RWPE2 (cell line): Measurements from ENCODE around the gene NABP2.

Experiments used
- ATAC-seq: fragments of 200-7000 bp; cut with Tn5 transposase; 3 replicates; pipeline ENCODE4 v1.9.1; 2021; ENCODE audit warnings: low read depth
- DNase-seq: peaks from one replicate; pipeline ENCODE4 v3.0.0-alpha.2; 2020; ENCODE audit warnings: low spot score
- H3K27ac ChIP-seq: fragments of 450-650 bp; 2 replicates; pipeline ENCODE4 v1.5.1; 2017; ENCODE audit warnings: mild to moderate bottlenecking; ENCODE audit not compliant: poor library complexity, severe bottlenecking
- H3K27me3 ChIP-seq: fragments of 250-450 bp; sonication (Bioruptor Pico); 2 replicates; pipeline ENCODE4 v1.5.1; 2021; ENCODE audit warnings: mild to moderate bottlenecking, moderate library complexity; ENCODE audit not compliant: insufficient read depth, poor library complexity, severe bottlenecking
- H3K36me3 ChIP-seq: fragments of 250-450 bp; sonication (Bioruptor Pico); 2 replicates; pipeline ENCODE4 v1.5.1; 2020; ENCODE audit warnings: low read depth, mild to moderate bottlenecking, moderate library complexity
- H3K4me1 ChIP-seq: fragments of 250-450 bp; sonication (Bioruptor Pico); 2 replicates; pipeline ENCODE4 v1.5.1; 2021; ENCODE audit warnings: mild to moderate bottlenecking, moderate library complexity; ENCODE audit not compliant: insufficient read depth, poor library complexity, severe bottlenecking
- H3K4me3 ChIP-seq: fragments of 250-450 bp; sonication (Bioruptor Pico); 2 replicates; pipeline ENCODE4 v1.5.1; 2021; ENCODE audit warnings: mild to moderate bottlenecking, moderate library complexity; ENCODE audit not compliant: severe bottlenecking
- H3K9me3 ChIP-seq: fragments of 250-450 bp; sonication (Bioruptor Pico); 2 replicates; pipeline ENCODE4 v1.5.1; 2021; ENCODE audit warnings: mild to moderate bottlenecking, moderate library complexity; ENCODE audit not compliant: severe bottlenecking
- TF ChIP-seq, protein P1 (sequence below): fragments of 450-650 bp; IDR thresholded peaks from one replicate; pipeline ENCODE4 v1.5.1; 2017; ENCODE audit warnings: mild to moderate bottlenecking, moderate library complexity; ENCODE audit not compliant: poor library complexity, severe bottlenecking

The NABP2 gene

DNA sequence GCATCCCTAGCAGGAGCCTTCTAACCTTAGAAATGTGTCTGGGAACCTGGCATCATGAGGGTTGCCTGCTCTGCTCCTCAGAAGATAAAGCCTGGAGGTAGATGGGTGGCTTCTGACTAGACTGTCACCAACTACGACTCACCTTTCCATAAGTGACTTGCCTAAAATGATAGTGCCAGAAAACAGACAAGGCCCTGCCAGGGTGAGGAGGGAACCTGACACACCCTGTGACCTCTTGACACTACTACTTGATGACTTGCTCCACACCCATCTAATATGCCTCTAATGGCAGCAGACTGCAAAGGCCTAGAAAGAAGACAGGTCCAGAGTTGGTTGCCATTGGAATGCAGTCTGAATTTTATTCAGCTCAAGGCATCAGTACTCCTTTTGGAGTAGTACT is 11.8 kb upstream of the NABP2 start:
- ATAC-seq: no peak
- Histone ChIP-seq H3K9me3 (no peaks in the 10 kb centered on the region), H3K27me3 (no peaks in the 10 kb centered on the region), H3K4me1 (no peaks in the 10 kb centered on the region), H3K27ac (no peak overlapping the region), H3K36me3 (peaks cover 85% of the 10 kb centered on the region), H3K4me3 (no peak overlapping the region)
- DNase-seq: no peak
- TF ChIP-seq, protein P1, sequence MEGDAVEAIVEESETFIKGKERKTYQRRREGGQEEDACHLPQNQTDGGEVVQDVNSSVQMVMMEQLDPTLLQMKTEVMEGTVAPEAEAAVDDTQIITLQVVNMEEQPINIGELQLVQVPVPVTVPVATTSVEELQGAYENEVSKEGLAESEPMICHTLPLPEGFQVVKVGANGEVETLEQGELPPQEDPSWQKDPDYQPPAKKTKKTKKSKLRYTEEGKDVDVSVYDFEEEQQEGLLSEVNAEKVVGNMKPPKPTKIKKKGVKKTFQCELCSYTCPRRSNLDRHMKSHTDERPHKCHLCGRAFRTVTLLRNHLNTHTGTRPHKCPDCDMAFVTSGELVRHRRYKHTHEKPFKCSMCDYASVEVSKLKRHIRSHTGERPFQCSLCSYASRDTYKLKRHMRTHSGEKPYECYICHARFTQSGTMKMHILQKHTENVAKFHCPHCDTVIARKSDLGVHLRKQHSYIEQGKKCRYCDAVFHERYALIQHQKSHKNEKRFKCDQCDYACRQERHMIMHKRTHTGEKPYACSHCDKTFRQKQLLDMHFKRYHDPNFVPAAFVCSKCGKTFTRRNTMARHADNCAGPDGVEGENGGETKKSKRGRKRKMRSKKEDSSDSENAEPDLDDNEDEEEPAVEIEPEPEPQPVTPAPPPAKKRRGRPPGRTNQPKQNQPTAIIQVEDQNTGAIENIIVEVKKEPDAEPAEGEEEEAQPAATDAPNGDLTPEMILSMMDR: no peak

DNA sequence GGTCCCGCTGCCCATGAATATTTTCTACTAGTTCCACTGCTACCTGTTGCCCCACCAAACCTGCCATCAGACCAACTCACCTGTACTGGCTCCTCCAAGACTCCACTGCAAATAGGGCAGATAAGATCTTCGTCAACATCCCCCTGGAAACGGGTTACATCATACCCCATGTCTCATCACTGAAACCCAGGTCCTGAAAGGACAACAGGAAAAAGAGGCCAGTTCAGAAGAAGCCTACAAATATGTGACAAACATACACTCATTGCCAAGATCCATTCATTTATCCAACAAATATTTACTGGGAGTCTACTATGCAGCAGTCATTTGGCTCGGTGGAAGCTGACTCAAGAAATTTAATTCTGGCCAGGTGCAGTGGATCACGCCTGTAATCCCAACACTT is 10.3 kb upstream of the NABP2 start:
- Histone ChIP-seq H3K27ac (no peak overlapping the region), H3K36me3 (peaks cover 70% of the 10 kb centered on the region)

DNA sequence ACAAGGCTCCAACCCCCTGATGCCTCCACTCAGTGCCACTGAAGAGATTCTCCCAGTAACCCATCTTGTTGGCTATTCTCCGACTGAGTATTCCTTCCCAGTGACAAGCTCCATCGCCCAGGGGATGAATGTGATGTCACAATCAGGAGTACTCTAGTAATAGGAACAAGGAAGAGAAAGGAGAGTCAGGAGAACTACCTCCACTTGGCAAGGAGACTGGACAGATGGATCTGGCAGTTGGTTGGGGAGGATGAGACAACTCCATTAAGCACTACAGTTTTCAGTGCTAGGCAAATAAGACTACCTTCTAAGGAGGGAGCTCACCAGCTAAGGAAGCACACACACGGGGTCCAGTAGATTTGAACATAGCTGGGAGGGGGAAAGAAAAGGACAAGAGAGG is 7.7 kb upstream of the NABP2 start:
- no peak for DNase-seq
- H3K9me3 ChIP-seq: no peaks in the 10 kb centered on the region
- peaks cover 45% of the 10 kb centered on the region for H3K36me3 ChIP-seq
- no peaks in the 10 kb centered on the region for H3K27me3 ChIP-seq
- no peak overlapping the region for H3K27ac ChIP-seq
- ATAC-seq: no peak
- H3K4me1 ChIP-seq: no peaks in the 10 kb centered on the region
- TF ChIP-seq, protein P1: no peak
- H3K4me3 ChIP-seq: no peak overlapping the region

More for the DNA sequence above, 10.3 kb upstream of the NABP2 start:
- no peaks in the 10 kb centered on the region for H3K9me3 ChIP-seq
- DNase-seq (no peak), ATAC-seq (no peak)
- H3K27me3 ChIP-seq: no peaks in the 10 kb centered on the region
- TF ChIP-seq, protein P1: no peak
- no peak overlapping the region for H3K4me3 ChIP-seq
- H3K4me1 ChIP-seq: no peaks in the 10 kb centered on the region

DNA sequence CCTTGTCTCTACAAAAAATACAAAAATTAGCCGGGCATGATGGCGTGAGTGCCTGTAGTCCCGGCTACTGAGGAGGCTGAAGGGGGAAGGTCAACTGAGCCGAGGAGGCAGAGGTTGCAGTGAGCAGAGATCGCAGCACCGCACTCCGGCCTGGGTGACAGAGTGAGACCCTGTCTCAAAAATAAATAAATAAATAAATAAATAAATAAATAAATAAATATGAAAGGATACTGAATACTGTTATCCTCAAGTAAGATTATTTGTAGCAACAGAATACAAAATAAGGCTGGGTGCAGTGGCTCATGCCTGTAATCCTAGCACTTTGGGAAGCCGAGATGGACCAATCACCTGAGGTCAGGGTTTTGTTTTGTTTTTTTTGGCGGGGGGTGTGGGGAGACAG is 4.3 kb upstream of the NABP2 start:
- no peak overlapping the region for H3K4me3 ChIP-seq
- ATAC-seq (no peak), DNase-seq (no peak)
- H3K27me3 ChIP-seq: no peaks in the 10 kb centered on the region
- H3K36me3 ChIP-seq: peaks cover 13% of the 10 kb centered on the region
- H3K9me3 ChIP-seq: no peaks in the 10 kb centered on the region
- TF ChIP-seq, protein P1: no peak
- peak overlapping the region; percentile 81 for H3K27ac ChIP-seq
- peaks cover 3% of the 10 kb centered on the region for H3K4me1 ChIP-seq

- H3K36me3 ChIP-seq: peaks cover 7% of the 10 kb centered on the region
- peaks cover 3% of the 10 kb centered on the region for H3K4me1 ChIP-seq
- no peaks in the 10 kb centered on the region for H3K27me3 ChIP-seq
- H3K9me3 ChIP-seq: no peaks in the 10 kb centered on the region
- no peak for DNase-seq
- peak overlapping the region; percentile 79 for H3K4me3 ChIP-seq
- TF ChIP-seq, protein P1: no peak
- no peak for ATAC-seq
- peak overlapping the region; percentile 81 for H3K27ac ChIP-seq
Measured at GRCh38 chr12:56220611-56221231, 3.4 kb upstream of the NABP2 start.
